Kidney epithelial cell (primary cell): ENCODE data around the gene LRP2. TPM values are rescaled to one million over a fixed set of nuclear protein-coding genes. Genes with fewer than 3 reads are reported as not detected.
A peak's percentile ranks its signal among the peaks of the same experiment; 100 is the strongest.
"Not testable (repeated sequence)": the region's sequence is repeated elsewhere in the genome, so short reads cannot be mapped to it uniquely, and the experiment has no call there.

Experiments
- DNase-seq: peaks from one replicate; pipeline ENCODE4 v3.0.0-alpha.2; 2010; ENCODE audit warnings: low read depth
- H3K27me3 ChIP-seq: 2 replicates; pipeline ENCODE4 v1.6.0; 2011; ENCODE audit warnings: low read length; ENCODE audit not compliant: control insufficient read depth, insufficient read depth
- H3K36me3 ChIP-seq: 2 replicates; pipeline ENCODE4 v1.5.1; 2011; ENCODE audit warnings: low read length; ENCODE audit not compliant: control insufficient read depth, insufficient read depth
- H3K4me3 ChIP-seq: 2 replicates; pipeline ENCODE4 v1.5.1; 2011; ENCODE audit warnings: low read depth, mild to moderate bottlenecking, control low read depth, low read length
- total RNA-seq: library from RNA; depleted of rRNA; stranded (reverse); fragments of >200 nt; gene quantifications from 2 replicates; pipeline ENCODE4 v1.2.3, GENCODE V29; 2015
- TF ChIP-seq, protein P1 (sequence below): IDR thresholded peaks from 2 replicates; pipeline ENCODE4 v1.5.1; 2011; ENCODE audit warnings: mild to moderate bottlenecking, moderate library complexity, low read length, control low read depth, inconsistent platforms; ENCODE audit not compliant: insufficient read depth, poor library complexity, severe bottlenecking

LRP2 gene
- total RNA-seq: 0.21 and 1.4 TPM in 2 replicates

DNA sequence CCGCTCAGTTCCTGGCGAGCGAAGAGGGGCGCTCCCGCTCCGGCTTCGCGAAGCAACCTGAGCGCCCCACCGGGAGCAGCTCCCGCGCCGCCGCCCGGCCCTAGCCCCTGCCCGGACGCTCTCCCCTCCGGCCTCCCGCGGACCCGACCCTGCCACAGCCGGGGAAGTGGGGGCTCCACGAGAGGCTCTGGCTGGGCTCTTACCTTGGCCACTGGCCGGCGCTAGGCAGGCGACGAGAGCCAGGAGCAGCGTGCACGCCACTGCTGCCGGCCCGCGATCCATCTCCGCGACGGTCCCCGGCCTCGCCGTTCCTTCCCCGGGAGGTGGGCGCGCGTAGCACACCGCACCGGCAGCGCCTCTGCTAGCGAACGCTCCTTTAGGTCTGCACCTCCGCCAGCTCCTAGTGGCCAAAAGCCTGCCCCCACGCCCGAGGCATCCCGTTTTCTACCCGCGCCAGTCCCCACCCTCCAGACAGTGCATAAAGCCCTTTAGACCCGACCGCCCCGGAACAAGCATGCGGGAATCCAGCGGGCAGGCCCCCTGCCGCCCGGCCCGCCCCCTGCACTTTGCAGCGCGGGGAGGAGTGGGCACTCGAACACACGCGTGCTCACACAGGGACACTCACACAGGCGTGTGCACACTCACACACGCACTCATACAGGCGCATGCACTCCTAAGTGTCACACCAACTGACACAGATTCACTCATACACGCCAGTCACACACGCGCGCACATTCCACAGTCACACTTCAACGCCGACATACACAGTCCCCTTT lies at the start of gene LRP2:
Gene LRP2, minus strand, starts transcription at position 417 of the 776 bp plus-strand sequence. Its CDS starts 135 bp downstream, at position 282.
- TF ChIP-seq, protein P1, sequence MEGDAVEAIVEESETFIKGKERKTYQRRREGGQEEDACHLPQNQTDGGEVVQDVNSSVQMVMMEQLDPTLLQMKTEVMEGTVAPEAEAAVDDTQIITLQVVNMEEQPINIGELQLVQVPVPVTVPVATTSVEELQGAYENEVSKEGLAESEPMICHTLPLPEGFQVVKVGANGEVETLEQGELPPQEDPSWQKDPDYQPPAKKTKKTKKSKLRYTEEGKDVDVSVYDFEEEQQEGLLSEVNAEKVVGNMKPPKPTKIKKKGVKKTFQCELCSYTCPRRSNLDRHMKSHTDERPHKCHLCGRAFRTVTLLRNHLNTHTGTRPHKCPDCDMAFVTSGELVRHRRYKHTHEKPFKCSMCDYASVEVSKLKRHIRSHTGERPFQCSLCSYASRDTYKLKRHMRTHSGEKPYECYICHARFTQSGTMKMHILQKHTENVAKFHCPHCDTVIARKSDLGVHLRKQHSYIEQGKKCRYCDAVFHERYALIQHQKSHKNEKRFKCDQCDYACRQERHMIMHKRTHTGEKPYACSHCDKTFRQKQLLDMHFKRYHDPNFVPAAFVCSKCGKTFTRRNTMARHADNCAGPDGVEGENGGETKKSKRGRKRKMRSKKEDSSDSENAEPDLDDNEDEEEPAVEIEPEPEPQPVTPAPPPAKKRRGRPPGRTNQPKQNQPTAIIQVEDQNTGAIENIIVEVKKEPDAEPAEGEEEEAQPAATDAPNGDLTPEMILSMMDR: peak; percentile 4
- H3K27me3 ChIP-seq: peaks cover 46% of the 10 kb centered on the region
- DNase-seq: no peak
- peak within 1 kb of the TSS; percentile 20 for H3K4me3 ChIP-seq
- H3K36me3 ChIP-seq: no peaks in the 10 kb centered on the region

DNA sequence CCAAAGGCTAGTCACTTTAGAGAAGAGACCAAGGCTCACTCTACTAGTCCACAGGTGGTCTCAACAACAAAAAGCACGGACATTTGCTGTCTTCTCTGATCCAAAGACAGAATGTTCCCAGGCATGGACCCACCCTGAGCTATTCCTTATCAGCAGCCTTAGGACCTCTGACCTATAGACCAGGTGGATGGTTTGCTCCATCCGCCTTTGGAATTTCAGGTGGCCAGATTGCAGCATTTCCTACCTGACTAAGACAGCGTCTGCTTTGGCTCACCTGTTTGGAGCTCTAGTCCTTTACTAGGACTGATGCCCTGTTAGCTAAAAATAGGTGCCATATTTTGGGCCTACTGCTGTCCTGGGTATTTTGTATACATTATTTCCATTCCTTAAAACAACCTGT lies 44.6 kb upstream of the LRP2 start:
- Histone ChIP-seq H3K36me3 (no peaks in the 10 kb centered on the region), H3K4me3 (no peak overlapping the region), H3K27me3 (no peaks in the 10 kb centered on the region)
- no peak for DNase-seq
- TF ChIP-seq, protein P1: no peak

DNA sequence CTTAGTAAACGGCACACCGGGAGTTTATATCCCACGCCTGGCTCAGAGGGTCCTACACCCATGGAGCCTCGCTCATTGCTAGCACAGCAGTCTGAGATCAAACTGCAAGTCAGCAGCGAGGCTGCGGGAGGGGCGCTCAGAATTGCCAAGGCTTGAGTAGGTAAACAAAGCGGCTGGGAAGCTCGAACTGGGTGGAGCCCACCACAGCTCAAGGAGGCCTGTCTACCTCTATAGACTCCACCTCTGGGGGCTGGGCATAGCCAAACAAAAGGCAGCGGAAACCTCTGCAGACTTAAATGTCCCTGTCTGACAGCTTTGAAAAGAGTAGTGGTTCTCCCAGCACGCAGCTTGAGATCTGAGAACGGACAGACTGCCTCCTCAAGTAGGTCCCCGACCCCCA lies 37.2 kb upstream of the LRP2 start:
- not testable (repeated sequence) for H3K27me3 ChIP-seq, H3K36me3 ChIP-seq, DNase-seq, H3K4me3 ChIP-seq

DNA sequence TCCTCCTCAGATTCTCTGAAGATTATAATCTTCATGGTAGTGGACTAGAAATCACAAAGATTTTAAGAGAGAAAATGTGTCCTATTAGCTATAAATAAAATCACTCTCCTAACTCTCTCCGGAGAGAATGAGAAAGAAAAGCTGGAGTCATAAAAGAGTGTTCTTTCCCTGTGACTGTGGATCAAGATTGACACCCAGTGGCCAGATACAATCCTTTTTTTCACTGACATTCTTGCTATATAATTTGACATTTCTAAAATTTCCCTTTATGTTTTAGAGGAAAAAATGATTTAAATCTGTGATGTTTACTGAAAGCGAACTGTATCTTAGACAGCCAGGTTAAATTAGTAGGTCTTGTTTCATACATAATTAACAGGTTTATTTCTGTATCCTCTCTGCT lies 35.4 kb upstream of the LRP2 start:
- Histone ChIP-seq H3K36me3 (no peaks in the 10 kb centered on the region), H3K27me3 (peaks cover 2% of the 10 kb centered on the region), H3K4me3 (no peak overlapping the region)
- DNase-seq: no peak
- TF ChIP-seq, protein P1: peak; percentile 38

DNA sequence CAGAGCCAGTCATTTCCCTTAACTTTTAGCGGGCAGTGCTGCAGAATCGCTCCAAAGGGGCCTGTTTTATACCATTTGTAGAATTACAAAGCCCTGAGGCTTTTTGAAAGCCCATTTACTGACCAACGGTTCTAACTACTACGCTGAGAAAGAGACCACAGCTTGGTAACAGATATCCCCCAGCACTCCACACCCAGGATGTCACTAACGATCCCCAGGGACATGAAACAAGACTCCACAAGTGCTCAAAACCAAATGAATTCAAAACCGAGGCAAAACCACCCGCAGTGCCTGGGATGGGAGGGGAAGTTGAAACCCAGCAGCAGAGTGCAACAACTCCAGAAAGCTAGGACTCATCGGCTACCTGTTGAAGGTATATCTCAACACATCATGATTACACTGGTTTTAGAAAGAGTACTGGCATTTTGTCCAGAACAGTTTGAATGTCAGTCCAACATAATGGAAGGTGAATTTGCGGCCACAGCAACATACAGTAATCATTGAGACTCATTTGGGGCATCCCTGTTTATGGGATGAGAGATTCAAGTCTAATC lies 33.6 kb upstream of the LRP2 start:
- TF ChIP-seq, protein P1: no peak
- no peak for DNase-seq
- Histone ChIP-seq H3K36me3 (no peaks in the 10 kb centered on the region), H3K4me3 (no peak overlapping the region), H3K27me3 (peaks cover 2% of the 10 kb centered on the region)

DNA sequence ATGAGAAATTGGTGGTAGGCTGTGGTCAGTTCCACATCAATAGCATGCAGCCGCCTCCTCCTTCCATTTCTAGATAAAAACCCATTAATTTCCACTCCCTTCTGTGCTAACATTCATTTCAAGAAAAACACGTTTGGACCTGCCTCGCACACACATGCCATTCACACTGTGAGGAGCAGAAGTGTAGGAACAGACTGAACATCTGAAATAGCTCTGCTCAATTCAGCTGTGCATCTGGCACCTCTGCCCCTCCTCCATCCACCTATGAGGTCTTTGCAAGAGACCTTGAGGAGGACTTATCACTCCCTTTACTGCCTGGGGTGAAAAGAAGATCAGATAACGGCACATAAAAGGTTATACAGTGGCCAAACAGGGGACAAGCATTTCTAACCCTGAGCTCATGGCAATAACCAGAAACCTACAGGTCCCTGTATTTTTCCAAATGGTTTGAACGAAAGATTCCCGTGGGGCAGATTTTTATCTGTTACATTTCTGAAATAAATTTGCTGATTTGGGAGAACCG lies 30.8 kb upstream of the LRP2 start:
- Histone ChIP-seq H3K36me3 (no peaks in the 10 kb centered on the region), H3K27me3 (peaks cover 2% of the 10 kb centered on the region), H3K4me3 (no peak overlapping the region)
- DNase-seq: no peak
- TF ChIP-seq, protein P1: no peak
